ENCODE measurements around the gene RPRD1B. TPM values are rescaled to one million over a fixed set of nuclear protein-coding genes. Genes with fewer than 3 reads are reported as not detected.

Gene RPRD1B
- total and polyA plus RNA-seq, 2 donors (not counting 3 experiments of a cell fraction or from before 2014, with no cell fraction given) = 13.0 to 29.3 TPM

GRCh38 chr20:37989601-37990295 lies 43.8 kb upstream of the RPRD1B start:
- Histone ChIP-seq H3K4me2 (ENCODE audit: insufficient read depth, low read length) (peak overlapping the region; percentile 64), H3K36me3 (ENCODE audit: control insufficient read depth in 2 of 2, extremely low read depth in 1 of 2, insufficient read depth in 2 of 2, low read length in 2 of 2) (peaks cover 0 to 6% of the 10 kb centered on the region in 2 experiments), H3K9me3 (replicated peaks; ENCODE audit: control insufficient read depth, insufficient read depth, low read length) (no peaks in the 10 kb centered on the region), H3K27ac (ENCODE audit: insufficient read depth, low read depth, low read length) (peak overlapping the region; percentile 68), H3K27me3 (ENCODE audit: control insufficient read depth in 2 of 2, insufficient read depth in 2 of 2, low read length in 2 of 2) (no peaks in the 10 kb centered on the region), H3K4me1 (ENCODE audit: control insufficient read depth, extremely low read depth, insufficient read depth, low read length) (peaks cover 24% of the 10 kb centered on the region), H3K79me2 (ENCODE audit: control insufficient read depth, insufficient read depth, low read length) (no peaks in the 10 kb centered on the region), H3K9ac (replicated peaks; ENCODE audit: extremely low read depth, insufficient read depth, low read length) (peak overlapping the region; percentile 32), H4K20me1 (replicated peaks; ENCODE audit: control insufficient read depth, extremely low read depth, insufficient read depth, low read length) (no peaks in the 10 kb centered on the region), H3K4me3 (replicated peaks in 1 of 3; ENCODE audit: insufficient read depth in 1 of 3, low read depth in 1 of 3, low read length in 3 of 3) (no peak overlapping the region), H3K9me1 (replicated peaks; ENCODE audit: control insufficient read depth, extremely low read depth, insufficient read depth, low read length) (no peaks in the 10 kb centered on the region), H2AFZ (ENCODE audit: low read depth, low read length) (peak overlapping the region; percentile 4)
- TF ChIP-seq JUN (IDR thresholded peaks at IDR 0.05; ENCODE audit: borderline replicate concordance, insufficient read depth, insufficient read length, low read depth) (peak; percentile 3), POLR2AphosphoS5 (IDR thresholded peaks at IDR 0.05; ENCODE audit: insufficient read depth, low read depth, low read length) (no peak)
- dilution Hi-C loops (cut with MboI; ENCODE audit: extremely low pct_ligation_motif_present, low sequenced_read_pairs) = no loop called here
- ChIA-PET POLR2A (no interaction called here), CTCF (interaction anchor here (0.6 to 1.4 kb wide), 3 partner anchors 31 to 426 kb away, joined by 3 read pairs; no protein-coding TSS in a partner anchor)
- no TSS peak for BruUV-seq (replicated peaks)
- FAIRE-seq = peak; percentile 69
- intact Hi-C loops (cut with micrococcal nuclease) = loop anchor here (2.0 to 5.0 kb wide), 3 partner anchors 87 to 425 kb away; partner anchors contain the start of gene VSTM2L
- DNase-seq (ENCODE audit: low read depth, low spot score) = peak; percentile 60

- FAIRE-seq (peak; percentile 65), DNase-seq (ENCODE audit: low read depth, low spot score) (peak; percentile 59)
- Histone ChIP-seq H3K4me3 (replicated peaks in 1 of 3; ENCODE audit: insufficient read depth in 1 of 3, low read depth in 1 of 3, low read length in 3 of 3) (no peak overlapping the region), H3K79me2 (ENCODE audit: control insufficient read depth, insufficient read depth, low read length) (no peaks in the 10 kb centered on the region), H2AFZ (ENCODE audit: low read depth, low read length) (no peak overlapping the region), H4K20me1 (replicated peaks; ENCODE audit: control insufficient read depth, extremely low read depth, insufficient read depth, low read length) (no peaks in the 10 kb centered on the region), H3K9me1 (replicated peaks; ENCODE audit: control insufficient read depth, extremely low read depth, insufficient read depth, low read length) (no peaks in the 10 kb centered on the region), H3K4me2 (ENCODE audit: insufficient read depth, low read length) (peak overlapping the region; percentile 64), H3K27ac (ENCODE audit: insufficient read depth, low read depth, low read length) (peak overlapping the region; percentile 68), H3K27me3 (ENCODE audit: control insufficient read depth in 2 of 2, insufficient read depth in 2 of 2, low read length in 2 of 2) (no peaks in the 10 kb centered on the region), H3K36me3 (ENCODE audit: control insufficient read depth in 2 of 2, extremely low read depth in 1 of 2, insufficient read depth in 2 of 2, low read length in 2 of 2) (peaks cover 0 to 6% of the 10 kb centered on the region in 2 experiments), H3K9me3 (replicated peaks; ENCODE audit: control insufficient read depth, insufficient read depth, low read length) (no peaks in the 10 kb centered on the region), H3K4me1 (ENCODE audit: control insufficient read depth, extremely low read depth, insufficient read depth, low read length) (peaks cover 24% of the 10 kb centered on the region), H3K9ac (replicated peaks; ENCODE audit: extremely low read depth, insufficient read depth, low read length) (peak overlapping the region; percentile 8)
- ChIA-PET CTCF (interaction anchor here (1.0 to 4.4 kb wide), 7 partner anchors 11 to 427 kb away, joined by 3 to 37 read pairs (median 3); partner anchors contain the start of gene VSTM2L), POLR2A (no interaction called here)
- no TSS peak for BruUV-seq (replicated peaks)
- dilution Hi-C loops (cut with MboI; ENCODE audit: extremely low pct_ligation_motif_present, low sequenced_read_pairs) = no loop called here
- intact Hi-C loops (cut with micrococcal nuclease) = loop anchor here (2.0 to 5.0 kb wide), 3 partner anchors 88 to 426 kb away; partner anchors contain the start of gene VSTM2L
- TF ChIP-seq EZH2 (IDR thresholded peaks at IDR 0.05; ENCODE audit: borderline replicate concordance, low read depth, low read length, severe bottlenecking) (no peak), FOS (IDR thresholded peaks at IDR 0.05; ENCODE audit: borderline replicate concordance, insufficient read depth, low read length) (peak; percentile 6), MAX (IDR thresholded peaks at IDR 0.05; ENCODE audit: insufficient read depth, insufficient read length) (no peak), POLR2AphosphoS5 (IDR thresholded peaks at IDR 0.05; ENCODE audit: insufficient read depth, low read depth, low read length) (peak; percentile 26), JUN (IDR thresholded peaks at IDR 0.05; ENCODE audit: borderline replicate concordance, insufficient read depth, insufficient read length, low read depth) (peak; percentile 15), GATA2 (IDR thresholded peaks at IDR 0.05; ENCODE audit: insufficient read depth, insufficient read length, low read depth, low read length) (no peak), MYC (IDR thresholded peaks at IDR 0.05; ENCODE audit: low read depth, low read length) (no peak), CTCF (IDR thresholded peaks at IDR 0.05; ENCODE audit: extremely low read depth in 1 of 2, insufficient read depth in 1 of 2, low read depth in 1 of 2, low read length in 2 of 2) (no peak), POLR2A (IDR thresholded peaks at IDR 0.05; ENCODE audit: low read depth, low read length) (no peak)
Measured at GRCh38 chr20:37990571-37991151, 42.9 kb upstream of the RPRD1B start.
